ENCODE results near the gene SERINC1.

Gene SERINC1

DNA sequence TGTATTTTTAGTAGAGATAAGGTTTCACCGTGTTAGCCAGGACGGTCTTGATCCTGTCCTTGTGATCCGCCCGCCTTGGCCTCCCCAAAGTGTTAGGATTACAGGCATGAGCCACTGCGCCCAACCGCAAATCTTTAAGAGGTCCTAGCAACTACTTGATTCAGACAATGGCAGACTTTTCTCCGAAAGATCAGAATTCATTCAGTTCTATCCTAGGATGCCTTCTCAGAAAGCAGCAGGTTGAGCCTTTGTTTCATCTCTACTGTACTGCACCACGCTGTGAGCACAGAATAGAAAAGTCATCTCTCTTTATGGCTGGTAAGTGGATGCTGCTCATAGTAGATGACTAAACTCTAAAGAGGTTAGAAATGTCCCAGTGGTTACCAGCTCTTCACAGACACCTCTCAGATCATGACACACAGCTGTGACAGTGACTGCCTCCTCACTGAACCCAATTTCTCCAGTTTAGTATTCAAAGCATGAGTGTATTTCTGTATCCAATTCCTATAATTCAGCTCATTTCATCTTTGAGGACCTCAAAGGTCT is 78.2 kb downstream of the SERINC1 start:
- DNase-seq (ENCODE audit: low read depth in 2 of 2) = no peak

Measured in stimulated activated CD8-positive, alpha-beta memory T cell treated with anti-CD3 and anti-CD28 coated beads, Interleukin-2, amount 100 ng/mL, for 1 hour (primary cell).